GM04504 (cell line): ENCODE data around the gene ZFYVE28.
A peak's percentile ranks its signal among the peaks of the same experiment; 100 is the strongest.
"Not testable (repeated sequence)": the region's sequence is repeated elsewhere in the genome, so short reads cannot be mapped to it uniquely, and the experiment has no call there.

Source experiments
- DNase-seq: peaks from one replicate; pipeline ENCODE4 v3.0.0-alpha.2; 2012; ENCODE audit warnings: low read depth

The ZFYVE28 gene

GRCh38 chr4:2417765-2418649 is at the start of gene ZFYVE28:
Gene ZFYVE28 (minus strand): TSS chr4:2418645. CDS start chr4:2418323, 322 bp downstream.
- no peak for DNase-seq

GRCh38 chr4:2465544-2465943 is 47.1 kb upstream of the ZFYVE28 start:
- not testable (repeated sequence) for DNase-seq

GRCh38 chr4:2465032-2465431 is 46.6 kb upstream of the ZFYVE28 start:
- no peak for DNase-seq

- DNase-seq: no peak
Observed at GRCh38 chr4:2462992-2463762, 44.7 kb upstream of the ZFYVE28 start.

GRCh38 chr4:2462218-2462991 is 44.0 kb upstream of the ZFYVE28 start:
- peak; percentile 41 for DNase-seq

- no peak for DNase-seq
Observed at GRCh38 chr4:2461246-2461960, 43.0 kb upstream of the ZFYVE28 start.

- DNase-seq: no peak
Observed at GRCh38 chr4:2459589-2460349, 41.3 kb upstream of the ZFYVE28 start.

GRCh38 chr4:2458546-2459491 is 40.4 kb upstream of the ZFYVE28 start:
- no peak for DNase-seq

- DNase-seq: no peak
Observed at GRCh38 chr4:2457481-2458295, 39.2 kb upstream of the ZFYVE28 start.

- DNase-seq: no peak
Observed at GRCh38 chr4:2451821-2452785, 33.7 kb upstream of the ZFYVE28 start.

GRCh38 chr4:2451036-2451520 is 32.6 kb upstream of the ZFYVE28 start:
- no peak for DNase-seq

- no peak for DNase-seq
Observed at GRCh38 chr4:2450394-2451035, 32.1 kb upstream of the ZFYVE28 start.

GRCh38 chr4:2449511-2450392 is 31.3 kb upstream of the ZFYVE28 start:
- DNase-seq: no peak

GRCh38 chr4:2449051-2449450 is 30.6 kb upstream of the ZFYVE28 start:
- no peak for DNase-seq

- DNase-seq: no peak
Observed at GRCh38 chr4:2448589-2448988, 30.1 kb upstream of the ZFYVE28 start.
